Duodenal mucosa (tissue), 2 donors: ENCODE measurements around the gene CTRB1.

Experiments used
- H3K27ac ChIP-seq: one replicate; pipeline ENCODE4 v1.7.0; 2013; ENCODE audit warnings: low read depth, low read length
- H3K27me3 ChIP-seq, 2 donors: one replicate each; pipeline ENCODE4 v1.7.0; 2013; ENCODE audit warnings: low read length in 2 of 2, control low read depth in 1 of 2; ENCODE audit not compliant: insufficient read depth in 2 of 2, control insufficient read depth in 1 of 2
- H3K36me3 ChIP-seq, 2 donors: one replicate each; pipeline ENCODE4 v1.7.0; 2013; ENCODE audit warnings: low read length in 2 of 2, control low read depth in 1 of 2; ENCODE audit not compliant: insufficient read depth in 2 of 2, control insufficient read depth in 1 of 2
- H3K4me1 ChIP-seq, 2 donors: one replicate each; pipeline ENCODE4 v1.7.0; 2013; ENCODE audit warnings: low read length in 2 of 2, control low read depth in 1 of 2; ENCODE audit not compliant: insufficient read depth in 2 of 2, control insufficient read depth in 1 of 2
- H3K4me3 ChIP-seq, 2 donors: one replicate each; pipeline ENCODE4 v1.7.0; 2013; ENCODE audit warnings: low read length in 2 of 2, low read depth in 1 of 2
- H3K9ac ChIP-seq, 2 donors: one replicate each; pipeline ENCODE4 v1.7.0; 2013; ENCODE audit warnings: low read length in 2 of 2, low read depth in 1 of 2
- H3K9me3 ChIP-seq, 2 donors: one replicate each; pipeline ENCODE4 v1.7.0; 2013; ENCODE audit warnings: low read length in 2 of 2, control low read depth in 1 of 2; ENCODE audit not compliant: control insufficient read depth in 1 of 2

The CTRB1 gene

DNA sequence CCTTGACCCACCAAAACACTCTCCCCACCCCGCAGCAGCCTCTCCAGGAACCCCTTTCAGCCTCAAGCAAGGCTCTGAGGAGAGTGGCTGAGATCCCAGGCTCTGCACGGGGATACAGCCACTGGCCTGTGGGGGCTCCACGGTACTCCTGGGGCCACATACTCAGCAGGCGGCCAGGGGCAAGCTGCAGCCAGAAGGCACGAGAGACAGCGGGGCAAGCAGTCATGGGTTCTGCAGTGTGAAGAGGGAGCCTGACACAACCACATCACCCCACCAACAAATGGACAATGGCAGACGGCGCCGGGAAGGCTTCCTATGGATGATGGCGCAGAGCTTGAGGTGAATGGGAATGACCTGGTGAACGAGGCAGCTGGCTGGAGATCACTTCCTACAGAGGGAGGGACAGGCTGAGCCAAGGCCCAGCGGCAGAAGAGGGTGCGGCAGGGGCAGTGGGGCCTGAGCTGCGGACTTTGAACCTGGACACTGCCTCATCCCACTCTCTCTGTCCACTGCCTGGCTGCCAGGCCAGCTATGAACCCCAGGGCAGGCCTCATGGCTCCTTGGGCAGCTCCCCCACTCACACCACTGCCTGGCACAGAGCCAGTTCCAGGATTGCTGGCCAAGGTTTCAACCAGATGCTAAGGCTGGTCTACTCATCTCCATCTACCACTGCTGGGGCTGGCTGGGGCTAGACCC is 43.5 kb downstream of the CTRB1 start:
- Histone ChIP-seq H3K9me3 (no peaks in the 10 kb centered on the region), H3K9ac (no peak overlapping the region), H3K27me3 (no peaks in the 10 kb centered on the region), H3K4me3 (peak overlapping the region in 1 of 2 donors; percentile 7), H3K36me3 (no peaks in the 10 kb centered on the region), H3K27ac (no peak overlapping the region), H3K4me1 (peaks cover 34 to 51% of the 10 kb centered on the region in 2 donors)

GRCh38 chr16:75262800-75263127 is 44.0 kb downstream of the CTRB1 start:
- H3K9ac ChIP-seq = no peak overlapping the region
- H3K4me3 ChIP-seq = no peak overlapping the region
- no peaks in the 10 kb centered on the region for H3K9me3 ChIP-seq
- peaks cover 34 to 50% of the 10 kb centered on the region in 2 donors for H3K4me1 ChIP-seq
- H3K27ac ChIP-seq = no peak overlapping the region
- H3K36me3 ChIP-seq = no peaks in the 10 kb centered on the region
- no peaks in the 10 kb centered on the region for H3K27me3 ChIP-seq

GRCh38 chr16:75263291-75263962 is 44.6 kb downstream of the CTRB1 start:
- no peaks in the 10 kb centered on the region for H3K27me3 ChIP-seq
- no peaks in the 10 kb centered on the region for H3K36me3 ChIP-seq
- H3K4me1 ChIP-seq = peaks cover 34 to 55% of the 10 kb centered on the region in 2 donors
- no peaks in the 10 kb centered on the region for H3K9me3 ChIP-seq
- no peak overlapping the region for H3K27ac ChIP-seq
- peak overlapping the region in 1 of 2 donors; percentile 71 for H3K4me3 ChIP-seq
- no peak overlapping the region for H3K9ac ChIP-seq

GRCh38 chr16:75263963-75264445 is 45.2 kb downstream of the CTRB1 start:
- Histone ChIP-seq H3K27me3 (no peaks in the 10 kb centered on the region), H3K9me3 (no peaks in the 10 kb centered on the region), H3K4me1 (peaks cover 34 to 55% of the 10 kb centered on the region in 2 donors), H3K27ac (peak overlapping the region; percentile 45), H3K4me3 (peak overlapping the region; percentile 71 to 73), H3K9ac (no peak overlapping the region), H3K36me3 (no peaks in the 10 kb centered on the region)

- H3K4me1 ChIP-seq = peaks cover 34 to 55% of the 10 kb centered on the region in 2 donors
- peak overlapping the region; percentile 63 to 96 for H3K9ac ChIP-seq
- H3K27ac ChIP-seq = peak overlapping the region; percentile 86
Observed at GRCh38 chr16:75264457-75264998, 45.7 kb downstream of the CTRB1 start.

GRCh38 chr16:75264999-75265910 is 46.5 kb downstream of the CTRB1 start:
- peak overlapping the region; percentile 71 to 73 for H3K4me3 ChIP-seq
- no peaks in the 10 kb centered on the region for H3K9me3 ChIP-seq
- H3K36me3 ChIP-seq = no peaks in the 10 kb centered on the region
- no peaks in the 10 kb centered on the region for H3K27me3 ChIP-seq
- peaks cover 34 to 55% of the 10 kb centered on the region in 2 donors for H3K4me1 ChIP-seq
- peak overlapping the region; percentile 86 for H3K27ac ChIP-seq
- H3K9ac ChIP-seq = peak overlapping the region; percentile 63 to 96

More at GRCh38 chr16:75264457-75264998, 45.7 kb downstream of the CTRB1 start:
- no peaks in the 10 kb centered on the region for H3K27me3 ChIP-seq
- peak overlapping the region; percentile 71 to 73 for H3K4me3 ChIP-seq
- H3K36me3 ChIP-seq = no peaks in the 10 kb centered on the region
- no peaks in the 10 kb centered on the region for H3K9me3 ChIP-seq

- Histone ChIP-seq H3K27me3 (no peaks in the 10 kb centered on the region), H3K4me3 (peak overlapping the region; percentile 71 to 73), H3K36me3 (no peaks in the 10 kb centered on the region), H3K4me1 (peaks cover 34 to 55% of the 10 kb centered on the region in 2 donors), H3K27ac (peak overlapping the region; percentile 86), H3K9me3 (no peaks in the 10 kb centered on the region), H3K9ac (peak overlapping the region; percentile 63 to 96)
Observed at GRCh38 chr16:75265911-75266701, 47.3 kb downstream of the CTRB1 start.

DNA sequence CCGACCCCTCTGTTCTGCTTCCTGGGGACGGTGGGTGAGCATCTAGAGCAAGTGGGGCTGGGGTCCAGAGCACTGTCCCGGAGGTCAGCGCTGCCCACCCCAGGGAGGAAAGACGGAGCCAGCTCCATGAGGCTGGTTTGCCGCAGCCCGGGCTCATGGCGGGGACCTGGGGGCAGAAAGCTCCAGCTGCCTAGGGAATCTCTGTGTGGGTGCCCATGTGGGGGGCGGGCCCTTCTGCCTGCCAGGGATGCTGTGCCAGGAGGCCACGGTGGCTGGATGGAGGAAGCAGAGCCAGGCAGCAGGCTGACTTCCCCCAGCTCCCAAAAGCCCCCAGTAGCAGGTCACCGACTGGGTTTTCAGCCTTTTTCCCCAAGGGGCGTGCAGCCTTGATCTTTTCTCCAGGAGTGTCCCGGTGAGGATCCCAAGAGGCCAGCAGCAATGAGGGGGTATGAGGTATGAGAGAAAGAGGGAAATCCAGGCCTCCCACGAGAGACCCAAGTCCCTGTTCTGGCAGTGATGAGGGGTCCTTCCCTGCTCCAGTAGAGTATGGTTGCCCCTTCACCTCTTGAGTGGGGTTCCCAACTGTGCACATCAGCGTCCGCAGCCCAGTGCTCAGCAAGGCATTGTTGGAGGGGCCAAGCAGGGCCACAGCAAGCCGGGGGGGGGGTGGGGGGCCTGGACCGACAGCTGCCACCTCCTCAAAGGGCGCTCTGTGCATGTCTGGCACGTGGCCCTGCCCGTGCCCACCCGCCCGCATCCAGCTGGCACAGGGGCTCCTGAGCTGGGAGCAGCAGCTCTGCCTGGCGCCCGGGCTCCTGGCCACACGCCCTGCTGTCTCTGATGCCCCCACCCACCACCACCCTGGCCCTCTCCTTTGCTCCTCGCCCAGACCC is 48.2 kb downstream of the CTRB1 start:
- Histone ChIP-seq H3K9ac (peak overlapping the region in 1 of 2 donors; percentile 96), H3K27me3 (no peaks in the 10 kb centered on the region), H3K9me3 (no peaks in the 10 kb centered on the region), H3K36me3 (no peaks in the 10 kb centered on the region), H3K4me1 (peaks cover 32 to 49% of the 10 kb centered on the region in 2 donors), H3K27ac (no peak overlapping the region), H3K4me3 (no peak overlapping the region)
